ENCODE data around the gene PNPLA3.

DNA sequence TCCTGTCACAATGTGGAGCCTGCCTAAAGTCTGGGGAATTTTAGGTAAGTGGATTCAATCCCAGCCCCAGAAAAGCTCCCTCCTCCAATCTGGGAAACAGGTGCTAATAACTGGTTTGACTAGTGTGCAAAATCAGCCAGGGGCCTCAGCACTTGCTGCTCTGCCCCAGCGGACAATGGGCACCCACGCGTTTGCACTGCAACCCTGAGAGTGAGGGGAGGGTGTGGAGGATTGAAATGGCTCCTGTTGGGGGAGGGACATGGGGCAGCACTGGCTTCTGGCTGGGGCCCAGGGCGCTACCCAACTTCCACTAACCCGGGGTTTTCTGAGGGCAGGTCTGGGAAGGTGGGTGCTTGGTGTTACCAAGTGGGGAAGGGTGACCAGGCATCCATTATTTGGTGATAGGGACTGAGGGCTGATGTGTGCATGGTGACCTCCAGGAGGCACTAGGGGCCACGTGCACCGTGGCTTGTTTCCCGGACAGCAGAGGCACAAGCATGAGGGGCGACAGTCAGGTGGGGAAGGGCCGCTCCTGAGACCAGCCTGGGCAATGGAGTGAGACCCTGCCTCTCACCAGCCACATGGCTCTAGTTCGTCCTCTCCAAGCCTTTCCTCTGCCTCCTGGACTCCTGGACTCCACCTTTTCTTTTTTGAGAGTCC, 27.5 kb upstream of the PNPLA3 start:
- no peak for TF ChIP-seq TAF1 (IDR thresholded peaks at IDR 0.05; ENCODE audit: borderline replicate concordance, insufficient read depth, low read length)
- no peak for TF ChIP-seq POLR2AphosphoS5 (IDR thresholded peaks at IDR 0.05; ENCODE audit: low read depth, low read length)
- no peak for TF ChIP-seq SIN3A (IDR thresholded peaks at IDR 0.05; ENCODE audit: borderline replicate concordance, insufficient read depth, low read length)
- TF ChIP-seq REST (IDR thresholded peaks at IDR 0.05; ENCODE audit: insufficient read depth in 1 of 2, low read depth in 2 of 2, low read length in 2 of 2): no peak
- TF ChIP-seq FOXP2 (optimal IDR thresholded peaks at IDR 0.05; ENCODE audit: borderline replicate concordance, extremely low read depth, extremely low read length, insufficient read depth): no peak

Measured in PFSK-1 (cell line).